ENCODE measurements around the gene TMEM163. TPM values are rescaled to one million over a fixed set of nuclear protein-coding genes. Genes with fewer than 3 reads are reported as not detected.

Gene TMEM163
- total RNA-seq, 6 donors from 2014 or later: 19.3 to 71.6 (median 26.7) TPM

GRCh38 chr2:134443814-134444480 lies 274.9 kb downstream of the TMEM163 start:
- no peaks in the 10 kb centered on the region for H3K9me3 ChIP-seq
- no peaks in the 10 kb centered on the region for H3K27me3 ChIP-seq
- H3K27ac ChIP-seq: no peak overlapping the region
- 88 to 89% methylated on average over 9 to 11 of the region's 11 CpGs for WGBS, 2 donors
- DNase-seq: no peak
- TF ChIP-seq POLR2A (IDR thresholded peaks at IDR 0.05) (no peak), EP300 (IDR thresholded peaks at IDR 0.05) (no peak), CTCF (IDR thresholded peaks at IDR 0.05) (no peak), POLR2AphosphoS5 (IDR thresholded peaks at IDR 0.05) (no peak)
- ATAC-seq (ENCODE audit: low FRiP score in 2 of 2): no peak
- peaks cover 0 to 25% (median 16%) of the 10 kb centered on the region in 4 donors for H3K36me3 ChIP-seq
- no peaks in the 10 kb centered on the region for H3K4me1 ChIP-seq
- no peak overlapping the region for H3K4me3 ChIP-seq

GRCh38 chr2:134441153-134441863 lies 277.5 kb downstream of the TMEM163 start:
- H3K4me3 ChIP-seq: no peak overlapping the region
- ATAC-seq (ENCODE audit: low FRiP score in 2 of 2): no peak

GRCh38 chr2:134440336-134440909 lies 278.4 kb downstream of the TMEM163 start:
- no peaks in the 10 kb centered on the region for H3K9me3 ChIP-seq
- ATAC-seq (ENCODE audit: low FRiP score in 2 of 2) (no peak), DNase-seq (no peak)
- H3K4me3 ChIP-seq: no peak overlapping the region
- H3K4me1 ChIP-seq: no peaks in the 10 kb centered on the region
- no peak overlapping the region for H3K27ac ChIP-seq
- no peaks in the 10 kb centered on the region for H3K27me3 ChIP-seq
- TF ChIP-seq POLR2AphosphoS5 (IDR thresholded peaks at IDR 0.05) (no peak), CTCF (IDR thresholded peaks at IDR 0.05) (no peak), EP300 (IDR thresholded peaks at IDR 0.05) (no peak), POLR2A (IDR thresholded peaks at IDR 0.05) (no peak)
- 90 to 94% methylated on average over 16 of the region's 16 CpGs for whole genome bisulfite sequencing, 2 donors
- H3K36me3 ChIP-seq: peaks cover 0 to 18% (median 7%) of the 10 kb centered on the region in 4 donors

More at GRCh38 chr2:134441153-134441863, 277.5 kb downstream of the TMEM163 start:
- no peak for DNase-seq
- Histone ChIP-seq H3K4me1 (no peaks in the 10 kb centered on the region), H3K27ac (no peak overlapping the region), H3K27me3 (no peaks in the 10 kb centered on the region), H3K36me3 (peaks cover 0 to 12% (median 9%) of the 10 kb centered on the region in 4 donors), H3K9me3 (no peaks in the 10 kb centered on the region)
- WGBS, 2 donors: 94 to 97% methylated on average over 11 of the region's 11 CpGs
- TF ChIP-seq POLR2AphosphoS5 (IDR thresholded peaks at IDR 0.05): no peak
- TF ChIP-seq POLR2A (IDR thresholded peaks at IDR 0.05): no peak
- no peak for TF ChIP-seq EP300 (IDR thresholded peaks at IDR 0.05)
- no peak for TF ChIP-seq CTCF (IDR thresholded peaks at IDR 0.05)

- no peak overlapping the region for H3K27ac ChIP-seq
- 75 to 77% methylated on average over 1 to 3 of the region's 3 CpGs for WGBS, 2 donors
- H3K36me3 ChIP-seq: peaks cover 0 to 15% (median 7%) of the 10 kb centered on the region in 4 donors
- H3K27me3 ChIP-seq: no peaks in the 10 kb centered on the region
- H3K4me1 ChIP-seq: no peaks in the 10 kb centered on the region
- H3K9me3 ChIP-seq: no peaks in the 10 kb centered on the region
- ATAC-seq (ENCODE audit: low FRiP score in 2 of 2) (no peak), DNase-seq (no peak)
- H3K4me3 ChIP-seq: no peak overlapping the region
- TF ChIP-seq POLR2AphosphoS5 (IDR thresholded peaks at IDR 0.05) (no peak), EP300 (IDR thresholded peaks at IDR 0.05) (no peak), POLR2A (IDR thresholded peaks at IDR 0.05) (no peak), CTCF (IDR thresholded peaks at IDR 0.05) (no peak)
Measured at GRCh38 chr2:134438371-134438770, 280.4 kb downstream of the TMEM163 start.
